ENCODE results near the gene GDE1. TPM values are rescaled to one million over a fixed set of nuclear protein-coding genes. Genes with fewer than 3 reads are reported as not detected.

GDE1 gene
- total RNA-seq, 1 experiment from 2014 or later, result 48.7 TPM

GRCh38 chr16:19474617-19475016 lies 47.3 kb downstream of the GDE1 start:
- POLR2A ChIA-PET, result no interaction called here
- H3K27me3 ChIP-seq (replicated peaks; ENCODE audit: control insufficient read depth, insufficient read depth, low read length), result no peaks in the 10 kb centered on the region
- Mint-ChIP-seq H3K4me1 (ENCODE audit: low read depth, unreplicated experiment) (no peaks in the 10 kb centered on the region), H3K9me3 (ENCODE audit: unreplicated experiment) (no peaks in the 10 kb centered on the region), H3K27ac (ENCODE audit: unreplicated experiment) (no peak overlapping the region), H3K36me3 (ENCODE audit: insufficient read depth, unreplicated experiment) (no peaks in the 10 kb centered on the region), H3K4me3 (ENCODE audit: unreplicated experiment) (no peak overlapping the region), H3K27me3 (ENCODE audit: insufficient read depth, unreplicated experiment) (no peaks in the 10 kb centered on the region)
- no peak for DNase-seq
- H3K36me3 ChIP-seq (ENCODE audit: control insufficient read depth, insufficient read depth, low read length), result no peaks in the 10 kb centered on the region
- H3K9me3 ChIP-seq, result no peaks in the 10 kb centered on the region
- no peak for TF ChIP-seq CTCF (IDR thresholded peaks at IDR 0.05; ENCODE audit: insufficient read depth in 1 of 2, low read depth in 1 of 2, low read length in 1 of 2, severe bottlenecking in 1 of 2, unreplicated experiment in 1 of 2)
- CTCF ChIA-PET, result no interaction called here
- BruUV-seq (replicated peaks), result no TSS peak
- intact Hi-C loops (cut with micrococcal nuclease; ENCODE audit: unreplicated experiment), result no loop called here
- no peaks in the 10 kb centered on the region for H3K4me1 ChIP-seq
- no peak overlapping the region for H3K4me3 ChIP-seq (ENCODE audit: low read depth, low read length)

GRCh38 chr16:19472482-19472881 lies 49.4 kb downstream of the GDE1 start:
- H3K27ac Mint-ChIP-seq (ENCODE audit: unreplicated experiment), result no peak overlapping the region
- no peaks in the 10 kb centered on the region for H3K36me3 Mint-ChIP-seq (ENCODE audit: insufficient read depth, unreplicated experiment)
- no peak overlapping the region for H3K4me3 Mint-ChIP-seq (ENCODE audit: unreplicated experiment)
- Histone ChIP-seq H3K27me3 (replicated peaks; ENCODE audit: control insufficient read depth, insufficient read depth, low read length) (no peaks in the 10 kb centered on the region), H3K36me3 (ENCODE audit: control insufficient read depth, insufficient read depth, low read length) (no peaks in the 10 kb centered on the region), H3K4me3 (ENCODE audit: low read depth, low read length) (no peak overlapping the region), H3K9me3 (no peaks in the 10 kb centered on the region), H3K4me1 (no peaks in the 10 kb centered on the region)
- no peaks in the 10 kb centered on the region for H3K27me3 Mint-ChIP-seq (ENCODE audit: insufficient read depth, unreplicated experiment)
- TF ChIP-seq CTCF (IDR thresholded peaks at IDR 0.05; ENCODE audit: insufficient read depth in 1 of 2, low read depth in 1 of 2, low read length in 1 of 2, severe bottlenecking in 1 of 2, unreplicated experiment in 1 of 2), result no peak
- H3K4me1 Mint-ChIP-seq (ENCODE audit: low read depth, unreplicated experiment), result no peaks in the 10 kb centered on the region
- CTCF ChIA-PET, result no interaction called here
- H3K9me3 Mint-ChIP-seq (ENCODE audit: unreplicated experiment), result no peaks in the 10 kb centered on the region
- POLR2A ChIA-PET, result no interaction called here
- BruUV-seq (replicated peaks), result no TSS peak
- DNase-seq, result no peak
- intact Hi-C loops (cut with micrococcal nuclease; ENCODE audit: unreplicated experiment), result no loop called here

GRCh38 chr16:19468300-19468699 lies 53.6 kb downstream of the GDE1 start:
- Histone ChIP-seq H3K9me3 (no peaks in the 10 kb centered on the region), H3K4me1 (no peaks in the 10 kb centered on the region), H3K4me3 (ENCODE audit: low read depth, low read length) (no peak overlapping the region), H3K36me3 (ENCODE audit: control insufficient read depth, insufficient read depth, low read length) (no peaks in the 10 kb centered on the region), H3K27me3 (replicated peaks; ENCODE audit: control insufficient read depth, insufficient read depth, low read length) (no peaks in the 10 kb centered on the region)
- no peak overlapping the region for H3K4me3 Mint-ChIP-seq (ENCODE audit: unreplicated experiment)
- BruUV-seq (replicated peaks), result no TSS peak
- DNase-seq, result no peak
- ChIA-PET POLR2A (no interaction called here), CTCF (no interaction called here)
- H3K9me3 Mint-ChIP-seq (ENCODE audit: unreplicated experiment), result no peaks in the 10 kb centered on the region
- no peak for TF ChIP-seq CTCF (IDR thresholded peaks at IDR 0.05; ENCODE audit: insufficient read depth in 1 of 2, low read depth in 1 of 2, low read length in 1 of 2, severe bottlenecking in 1 of 2, unreplicated experiment in 1 of 2)
- no peaks in the 10 kb centered on the region for H3K36me3 Mint-ChIP-seq (ENCODE audit: insufficient read depth, unreplicated experiment)
- intact Hi-C loops (cut with micrococcal nuclease; ENCODE audit: unreplicated experiment), result no loop called here
- H3K27me3 Mint-ChIP-seq (ENCODE audit: insufficient read depth, unreplicated experiment), result no peaks in the 10 kb centered on the region
- no peak overlapping the region for H3K27ac Mint-ChIP-seq (ENCODE audit: unreplicated experiment)
- no peaks in the 10 kb centered on the region for H3K4me1 Mint-ChIP-seq (ENCODE audit: low read depth, unreplicated experiment)
